ENCODE data around the gene OSBPL3.

The OSBPL3 gene

DNA sequence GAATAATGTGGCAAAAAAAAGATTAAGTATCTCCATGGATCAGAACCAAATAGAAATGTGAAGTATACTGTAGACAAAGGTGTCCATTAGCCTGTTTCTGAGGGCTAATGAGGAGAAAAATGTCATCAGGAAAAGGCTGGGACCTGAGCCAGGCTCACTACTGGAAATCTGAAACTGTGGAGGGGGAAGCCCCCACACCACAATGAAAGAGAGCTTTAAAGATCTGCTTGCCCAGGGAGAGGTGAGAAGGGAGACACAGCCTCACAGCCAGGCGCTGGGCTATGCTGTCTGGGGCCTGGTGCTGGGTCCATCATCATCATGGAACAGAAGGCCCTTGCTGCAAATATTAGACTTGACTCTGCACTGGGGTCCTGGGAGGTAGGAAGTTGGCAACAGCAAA lies 90.4 kb downstream of the OSBPL3 start:
- no peak for DNase-seq (ENCODE audit: low read depth)
- TF ChIP-seq, protein P1, sequence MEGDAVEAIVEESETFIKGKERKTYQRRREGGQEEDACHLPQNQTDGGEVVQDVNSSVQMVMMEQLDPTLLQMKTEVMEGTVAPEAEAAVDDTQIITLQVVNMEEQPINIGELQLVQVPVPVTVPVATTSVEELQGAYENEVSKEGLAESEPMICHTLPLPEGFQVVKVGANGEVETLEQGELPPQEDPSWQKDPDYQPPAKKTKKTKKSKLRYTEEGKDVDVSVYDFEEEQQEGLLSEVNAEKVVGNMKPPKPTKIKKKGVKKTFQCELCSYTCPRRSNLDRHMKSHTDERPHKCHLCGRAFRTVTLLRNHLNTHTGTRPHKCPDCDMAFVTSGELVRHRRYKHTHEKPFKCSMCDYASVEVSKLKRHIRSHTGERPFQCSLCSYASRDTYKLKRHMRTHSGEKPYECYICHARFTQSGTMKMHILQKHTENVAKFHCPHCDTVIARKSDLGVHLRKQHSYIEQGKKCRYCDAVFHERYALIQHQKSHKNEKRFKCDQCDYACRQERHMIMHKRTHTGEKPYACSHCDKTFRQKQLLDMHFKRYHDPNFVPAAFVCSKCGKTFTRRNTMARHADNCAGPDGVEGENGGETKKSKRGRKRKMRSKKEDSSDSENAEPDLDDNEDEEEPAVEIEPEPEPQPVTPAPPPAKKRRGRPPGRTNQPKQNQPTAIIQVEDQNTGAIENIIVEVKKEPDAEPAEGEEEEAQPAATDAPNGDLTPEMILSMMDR (IDR thresholded peaks at IDR 0.05; ENCODE audit: low read length, missing control alignments), result no peak
- H3K4me3 ChIP-seq (replicated peaks; ENCODE audit: low read depth, low read length), result no peak overlapping the region

DNA sequence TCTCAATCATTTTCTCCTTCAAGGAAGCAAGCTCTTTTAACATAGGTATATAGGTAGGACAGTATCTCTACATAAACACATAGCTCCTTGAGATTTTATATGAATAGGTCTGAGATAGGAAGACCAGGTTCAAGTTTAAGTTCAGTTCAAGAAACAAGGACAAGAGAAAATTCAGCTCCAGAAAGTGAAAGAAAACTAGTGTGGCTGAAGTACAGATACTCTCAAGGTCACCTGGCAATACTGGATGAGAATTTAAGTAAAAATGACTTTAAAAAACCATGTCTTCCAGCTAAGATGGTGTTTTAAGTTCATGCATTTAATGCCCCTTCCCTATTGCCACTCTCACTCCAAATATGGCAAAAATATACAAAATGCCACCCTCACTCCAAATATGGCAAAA lies 91.3 kb downstream of the OSBPL3 start:
- no peak for DNase-seq (ENCODE audit: low read depth)
- TF ChIP-seq, protein P1 (IDR thresholded peaks at IDR 0.05; ENCODE audit: low read length, missing control alignments), result no peak
- H3K4me3 ChIP-seq (replicated peaks; ENCODE audit: low read depth, low read length), result no peak overlapping the region

DNA sequence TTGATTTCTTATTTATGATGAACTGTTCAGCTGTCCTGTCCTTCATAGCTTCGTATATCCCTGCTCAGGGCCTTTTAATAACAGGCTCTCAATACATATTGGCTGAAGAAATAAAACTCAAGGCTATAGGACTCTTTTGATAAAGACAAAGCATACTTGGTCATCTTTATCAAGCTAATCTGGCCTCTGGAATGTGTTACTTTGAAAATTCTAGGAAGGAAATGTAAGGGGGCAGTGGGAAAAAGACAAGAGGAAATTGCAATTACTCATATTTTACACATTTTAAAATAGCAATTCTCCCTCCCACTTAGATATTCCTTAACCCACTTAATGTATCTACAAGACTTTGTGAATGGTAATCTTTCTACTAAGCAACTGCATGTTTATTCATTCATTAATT lies 94.3 kb downstream of the OSBPL3 start:
- no peak for DNase-seq (ENCODE audit: low read depth)
- H3K4me3 ChIP-seq (replicated peaks; ENCODE audit: low read depth, low read length), result no peak overlapping the region
- TF ChIP-seq, protein P1 (IDR thresholded peaks at IDR 0.05; ENCODE audit: low read length, missing control alignments), result no peak

DNA sequence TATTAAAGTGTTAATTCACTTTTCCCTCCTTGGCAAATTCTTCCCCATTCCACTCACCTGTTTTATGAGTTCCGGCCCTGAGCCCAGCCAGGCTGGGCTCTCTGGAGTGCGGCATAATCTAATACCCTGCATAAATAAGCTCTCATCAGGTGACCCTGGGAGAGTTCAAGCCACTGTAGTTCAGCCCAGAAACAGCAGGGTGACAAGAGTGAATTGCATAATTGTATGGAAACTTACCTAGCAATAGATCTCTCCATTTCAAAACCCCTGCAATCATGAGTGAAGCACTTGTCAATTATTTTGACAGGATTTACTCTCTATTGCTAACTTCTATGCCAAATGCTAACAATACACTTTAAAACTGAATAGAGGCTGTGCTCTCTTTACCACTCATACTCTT lies 94.7 kb downstream of the OSBPL3 start:
- TF ChIP-seq, protein P1 (IDR thresholded peaks at IDR 0.05; ENCODE audit: low read length, missing control alignments), result no peak
- no peak overlapping the region for H3K4me3 ChIP-seq (replicated peaks; ENCODE audit: low read depth, low read length)

DNA sequence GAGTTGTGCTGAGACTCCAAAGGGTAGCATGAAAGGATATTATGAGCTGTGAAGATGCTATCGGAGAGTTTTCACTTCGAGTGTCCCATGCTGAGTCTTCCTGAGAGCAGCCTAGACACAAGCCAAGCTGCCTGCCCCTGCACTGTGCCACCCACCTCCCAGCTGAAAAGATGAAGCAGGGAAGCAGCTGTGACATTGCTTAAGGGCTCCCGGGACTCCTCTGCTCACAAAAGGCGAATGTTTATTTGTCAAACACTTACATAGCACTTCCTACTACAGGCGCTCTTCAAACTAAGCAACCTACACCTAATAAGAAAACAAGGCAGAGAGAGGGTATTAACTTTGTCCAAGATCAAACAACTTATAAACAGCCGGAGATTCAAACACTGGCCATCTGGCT lies 95.6 kb downstream of the OSBPL3 start:
- no peak overlapping the region for H3K4me3 ChIP-seq (replicated peaks; ENCODE audit: low read depth, low read length)
- no peak for DNase-seq (ENCODE audit: low read depth)
- TF ChIP-seq, protein P1 (IDR thresholded peaks at IDR 0.05; ENCODE audit: low read length, missing control alignments), result no peak

More for the DNA sequence above, 94.7 kb downstream of the OSBPL3 start:
- no peak for DNase-seq (ENCODE audit: low read depth)

DNA sequence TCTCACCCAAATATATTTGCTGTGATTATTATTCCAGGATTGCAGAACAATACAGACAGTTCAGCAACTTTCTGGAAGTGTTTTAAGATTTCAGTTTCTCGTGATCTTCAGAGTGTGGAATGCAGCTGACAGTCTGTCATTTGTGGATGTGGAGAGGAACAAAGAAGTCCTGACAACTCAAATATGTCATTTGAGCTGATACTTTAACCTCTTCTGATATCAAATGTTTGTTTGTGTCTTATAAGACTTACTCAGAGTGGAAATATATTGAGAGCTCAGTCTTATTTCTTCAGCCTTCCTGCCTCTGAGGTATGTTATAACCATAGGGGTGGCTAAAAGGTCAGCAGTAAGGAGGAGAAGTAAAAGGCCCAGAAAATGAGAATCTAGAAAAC lies 96.4 kb downstream of the OSBPL3 start:
- no peak for DNase-seq (ENCODE audit: low read depth)
- TF ChIP-seq, protein P1 (IDR thresholded peaks at IDR 0.05; ENCODE audit: low read length, missing control alignments), result no peak
- no peak overlapping the region for H3K4me3 ChIP-seq (replicated peaks; ENCODE audit: low read depth, low read length)

DNA sequence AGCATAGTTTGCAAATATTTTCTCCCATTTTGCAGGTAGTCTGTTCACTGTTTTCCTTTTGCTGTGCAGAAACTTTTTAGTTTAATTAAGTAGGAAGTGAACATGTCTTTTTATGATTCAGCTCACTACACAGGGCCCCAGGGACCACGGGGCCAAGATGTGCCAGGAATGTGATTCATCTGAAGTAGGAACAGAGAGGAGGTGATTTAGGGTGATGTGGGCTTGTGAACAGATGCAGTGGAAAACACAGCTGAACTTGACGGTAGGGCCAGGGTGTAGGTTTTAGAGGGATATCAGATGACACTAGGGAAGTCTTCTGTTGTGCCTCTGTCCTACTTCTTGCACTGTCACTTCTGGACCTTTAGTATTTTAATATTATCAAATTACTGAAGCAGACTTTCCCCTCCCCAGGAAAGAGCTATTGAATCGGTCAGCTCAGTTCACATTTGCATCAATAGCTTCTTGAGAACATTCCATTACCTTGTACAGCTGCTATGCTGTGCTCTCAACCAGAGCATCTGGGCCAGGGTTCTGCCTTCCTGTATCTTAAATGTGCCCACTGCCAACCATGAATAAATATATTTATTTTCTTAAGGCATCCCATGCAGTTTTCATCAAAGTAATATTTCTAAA lies 96.9 kb downstream of the OSBPL3 start:
- H3K4me3 ChIP-seq (replicated peaks; ENCODE audit: low read depth, low read length), result no peak overlapping the region
- TF ChIP-seq, protein P1 (IDR thresholded peaks at IDR 0.05; ENCODE audit: low read length, missing control alignments), result no peak
- DNase-seq (ENCODE audit: low read depth), result peak; percentile 78

Data from fibroblast of pulmonary artery (primary cell).